Measurements from ENCODE around the gene HES6.

The HES6 gene

GRCh38 chr2:238261718-238262375, 22.0 kb upstream of the HES6 start:
- H3K9me2 ChIP-seq (replicated peaks; ENCODE audit: insufficient read depth, low read length), result no peaks in the 10 kb centered on the region
- no peaks in the 10 kb centered on the region for H3K27me3 ChIP-seq (ENCODE audit: low read length)
- TF ChIP-seq EZH2phosphoT487 (conservative IDR thresholded peaks at IDR 0.05; ENCODE audit: low read length), result no peak
- no peak for TF ChIP-seq CTCF (IDR thresholded peaks at IDR 0.05; ENCODE audit: insufficient read depth, low read length, poor library complexity, severe bottlenecking)
- no peak overlapping the region for H3K9ac ChIP-seq (ENCODE audit: low read length)
- H3K36me3 ChIP-seq (ENCODE audit: low read length), result 0 out of 2 replicates have a peak, but pooled peaks cover 4% of the 10 kb centered on the region
- H3K9me3 ChIP-seq (ENCODE audit: insufficient read depth, low read length), result no peaks in the 10 kb centered on the region
- H3K4me2 ChIP-seq (ENCODE audit: low read depth, low read length, poor library complexity, severe bottlenecking), result no peak overlapping the region
- no peak overlapping the region for H3K27ac ChIP-seq (ENCODE audit: low read depth, low read length)
- H3K4me3 ChIP-seq (ENCODE audit: insufficient read depth, low read length, poor library complexity, severe bottlenecking), result no peak overlapping the region
- no peak overlapping the region for H2AFZ ChIP-seq (ENCODE audit: low read depth, low read length, severe bottlenecking)
- H3K79me2 ChIP-seq (ENCODE audit: insufficient read depth, low read length), result no peaks in the 10 kb centered on the region
- H3F3A ChIP-seq (ENCODE audit: insufficient read depth), result no peaks in the 10 kb centered on the region
- H4K20me1 ChIP-seq (ENCODE audit: low read depth, low read length), result no peaks in the 10 kb centered on the region

DNA sequence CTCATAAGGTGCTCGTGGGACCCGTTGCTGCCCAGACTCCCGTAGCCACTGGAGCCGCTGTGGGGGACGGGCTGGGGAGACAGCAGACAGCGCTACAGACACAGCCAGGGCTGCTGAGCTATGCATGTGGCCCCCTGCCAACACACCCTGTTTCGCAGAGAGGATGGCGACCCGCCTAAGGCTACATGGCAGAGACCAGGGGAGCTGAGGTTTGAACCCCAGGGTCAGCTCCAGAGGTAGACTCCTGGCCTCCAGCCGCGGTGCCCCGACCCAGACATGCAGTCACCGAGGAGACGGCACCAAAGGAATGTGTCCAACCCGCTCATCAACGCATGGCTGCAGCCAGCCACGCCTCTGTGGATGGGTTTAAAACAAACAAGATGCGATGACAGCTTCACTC, 21.0 kb upstream of the HES6 start:
- Histone ChIP-seq H3F3A (ENCODE audit: insufficient read depth) (no peaks in the 10 kb centered on the region), H3K27ac (ENCODE audit: low read depth, low read length) (no peak overlapping the region), H3K27me3 (ENCODE audit: low read length) (no peaks in the 10 kb centered on the region), H3K9ac (ENCODE audit: low read length) (no peak overlapping the region), H3K9me3 (ENCODE audit: insufficient read depth, low read length) (no peaks in the 10 kb centered on the region), H3K4me2 (ENCODE audit: low read depth, low read length, poor library complexity, severe bottlenecking) (no peak overlapping the region), H3K9me2 (replicated peaks; ENCODE audit: insufficient read depth, low read length) (no peaks in the 10 kb centered on the region), H3K79me2 (ENCODE audit: insufficient read depth, low read length) (no peaks in the 10 kb centered on the region), H3K36me3 (ENCODE audit: low read length) (0 out of 2 replicates have a peak, but pooled peaks cover 7% of the 10 kb centered on the region), H2AFZ (ENCODE audit: low read depth, low read length, severe bottlenecking) (no peak overlapping the region), H3K4me3 (ENCODE audit: insufficient read depth, low read length, poor library complexity, severe bottlenecking) (no peak overlapping the region), H4K20me1 (ENCODE audit: low read depth, low read length) (no peaks in the 10 kb centered on the region)
- TF ChIP-seq CTCF (IDR thresholded peaks at IDR 0.05; ENCODE audit: insufficient read depth, low read length, poor library complexity, severe bottlenecking) (no peak), EZH2phosphoT487 (conservative IDR thresholded peaks at IDR 0.05; ENCODE audit: low read length) (no peak)

DNA sequence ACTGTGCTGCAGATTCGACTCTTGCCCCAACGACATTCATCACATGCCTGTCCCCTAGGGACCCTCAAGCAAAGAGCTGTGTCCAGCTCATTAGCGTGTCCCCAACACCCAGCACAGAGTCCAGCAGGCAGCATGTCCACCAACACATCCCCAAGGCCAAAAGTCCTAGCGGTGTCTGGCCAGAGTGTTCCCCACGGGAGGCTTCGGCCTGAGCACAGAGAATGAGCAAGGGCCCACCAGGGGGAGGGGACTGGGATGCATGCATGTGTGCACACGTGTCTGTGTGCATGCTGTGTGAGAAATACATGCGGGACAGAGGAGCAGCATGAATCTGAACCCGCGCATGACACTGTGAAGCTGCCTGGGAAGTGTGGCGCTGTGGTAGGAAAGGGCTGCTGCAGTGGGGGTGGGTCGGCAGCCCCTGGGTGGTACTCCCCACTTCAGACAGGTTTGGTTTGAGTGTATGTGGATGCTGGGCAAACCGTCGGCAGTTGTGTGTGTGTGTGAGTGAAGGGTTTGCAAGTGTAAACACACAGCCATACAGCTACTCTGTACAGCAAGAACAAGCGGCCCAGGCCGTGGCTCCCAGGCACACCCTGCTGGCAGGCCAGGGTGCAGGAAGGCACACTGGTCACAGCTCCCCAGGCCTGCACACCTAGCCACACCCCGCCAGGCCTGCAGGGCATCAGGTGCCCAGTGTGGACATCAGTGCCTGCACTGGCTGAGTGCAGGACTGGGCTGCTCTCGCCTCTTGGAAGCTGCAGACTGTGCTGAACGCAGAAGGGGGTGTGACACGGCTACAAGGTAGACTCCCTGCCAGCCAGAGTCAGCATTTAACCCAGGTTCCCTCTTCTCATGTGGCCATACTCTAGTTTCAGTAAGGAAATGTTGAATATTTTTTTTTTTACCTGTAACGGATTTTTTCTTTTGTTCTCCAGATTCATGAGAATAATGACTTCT, 19.5 kb upstream of the HES6 start:
- TF ChIP-seq CTCF (IDR thresholded peaks at IDR 0.05; ENCODE audit: insufficient read depth, low read length, poor library complexity, severe bottlenecking) (no peak), EZH2phosphoT487 (conservative IDR thresholded peaks at IDR 0.05; ENCODE audit: low read length) (no peak)
- Histone ChIP-seq H3K79me2 (ENCODE audit: insufficient read depth, low read length) (no peaks in the 10 kb centered on the region), H3K4me2 (ENCODE audit: low read depth, low read length, poor library complexity, severe bottlenecking) (no peak overlapping the region), H3K4me3 (ENCODE audit: insufficient read depth, low read length, poor library complexity, severe bottlenecking) (no peak overlapping the region), H3K27ac (ENCODE audit: low read depth, low read length) (no peak overlapping the region), H3K9ac (ENCODE audit: low read length) (no peak overlapping the region), H3K9me3 (ENCODE audit: insufficient read depth, low read length) (no peaks in the 10 kb centered on the region), H2AFZ (ENCODE audit: low read depth, low read length, severe bottlenecking) (no peak overlapping the region), H3F3A (ENCODE audit: insufficient read depth) (no peaks in the 10 kb centered on the region), H3K36me3 (ENCODE audit: low read length) (peaks cover 14% of the 10 kb centered on the region; the same call in 1 of the 2 replicates), H3K27me3 (ENCODE audit: low read length) (no peaks in the 10 kb centered on the region), H4K20me1 (ENCODE audit: low read depth, low read length) (no peaks in the 10 kb centered on the region), H3K9me2 (replicated peaks; ENCODE audit: insufficient read depth, low read length) (no peaks in the 10 kb centered on the region)
